Occipital lobe (tissue), 2 donors: ENCODE data around the gene ZFP62. TPM values are rescaled to one million over a fixed set of nuclear protein-coding genes. Genes with fewer than 3 reads are reported as not detected.
A peak's percentile ranks its signal among the peaks of the same experiment; 100 is the strongest.

Experiments
- DNase-seq: peaks from one replicate; lab custom pipeline; 2025; lab: John Stamatoyannopoulos, UW
- total RNA-seq: library from RNA; depleted of rRNA; stranded (reverse); fragments of >200 nt; gene quantifications from one replicate; pipeline ENCODE4 v1.2.3, GENCODE V29; 2014

ZFP62 gene
- total RNA-seq, 1 donor from 2014 or later: 52.3 TPM

DNA sequence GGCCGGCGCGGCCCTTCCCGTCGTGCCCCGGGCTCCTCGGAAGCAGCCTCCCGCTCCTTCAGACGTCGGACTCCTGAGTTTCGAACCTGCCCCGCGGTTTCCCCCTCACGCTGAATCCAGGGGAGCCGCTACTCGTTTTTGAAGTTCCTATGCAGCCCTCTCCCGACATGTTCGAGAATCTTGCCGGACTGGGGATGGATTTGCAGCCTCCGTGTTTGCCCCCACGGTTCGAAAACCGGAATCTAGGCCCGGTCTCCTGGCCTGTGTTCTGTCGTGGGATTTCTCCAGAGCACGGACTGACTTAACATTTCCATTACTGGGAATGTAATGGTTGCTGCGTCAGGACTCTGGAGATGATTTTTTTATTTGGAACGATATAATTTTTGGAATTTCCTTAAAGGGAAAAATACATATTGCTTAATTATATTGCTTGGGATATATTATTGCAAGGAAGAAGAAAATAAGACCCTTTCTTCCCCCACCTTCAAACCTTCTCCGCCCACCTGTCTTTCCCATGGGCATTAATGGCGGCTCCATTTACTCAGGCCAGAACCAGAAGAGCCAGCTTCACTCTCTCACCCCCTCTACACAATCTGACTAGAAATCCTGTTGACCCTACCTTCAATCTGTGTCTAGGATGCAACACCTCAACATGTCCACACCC is 50.0 kb downstream of the ZFP62 start:
- no peak for DNase-seq

DNA sequence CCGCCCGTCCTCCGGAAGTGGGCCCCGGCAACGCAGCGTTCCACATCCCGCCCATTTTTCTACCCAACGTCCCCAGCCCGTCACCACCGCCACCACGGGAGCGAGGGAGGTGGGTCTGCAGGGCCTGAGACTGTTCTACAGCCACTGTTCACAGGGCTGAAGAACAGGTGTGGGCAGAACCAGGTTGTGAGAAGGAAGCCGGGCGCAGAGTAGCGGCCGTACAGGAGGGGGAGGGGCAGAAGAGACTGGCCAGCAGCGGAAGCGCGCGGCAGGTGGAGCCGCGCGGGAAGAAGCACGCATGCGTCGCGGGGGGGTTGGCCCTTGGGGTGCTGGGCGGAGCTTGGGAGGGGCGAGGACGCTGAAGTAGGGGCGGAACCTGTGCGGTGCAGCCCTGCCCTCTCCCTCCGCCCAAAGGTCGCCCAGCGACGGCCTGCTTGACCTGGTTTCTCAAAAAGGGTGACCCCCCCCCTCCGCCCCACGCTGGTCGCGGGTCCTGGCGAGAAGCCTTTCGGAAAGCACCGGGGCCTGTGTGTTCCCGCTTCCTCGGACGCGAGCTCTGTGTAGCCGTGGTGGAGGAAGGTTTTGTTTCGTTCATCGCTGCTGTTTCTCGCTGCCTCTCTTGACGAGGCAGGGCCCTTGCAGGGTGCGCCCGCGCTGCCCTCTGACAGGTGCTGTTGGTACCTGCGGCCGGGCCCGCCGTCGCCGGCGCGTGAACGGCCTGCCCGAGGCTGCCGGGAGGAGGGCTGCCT is 50.7 kb downstream of the ZFP62 start:
- peak; percentile 92 for DNase-seq

DNA sequence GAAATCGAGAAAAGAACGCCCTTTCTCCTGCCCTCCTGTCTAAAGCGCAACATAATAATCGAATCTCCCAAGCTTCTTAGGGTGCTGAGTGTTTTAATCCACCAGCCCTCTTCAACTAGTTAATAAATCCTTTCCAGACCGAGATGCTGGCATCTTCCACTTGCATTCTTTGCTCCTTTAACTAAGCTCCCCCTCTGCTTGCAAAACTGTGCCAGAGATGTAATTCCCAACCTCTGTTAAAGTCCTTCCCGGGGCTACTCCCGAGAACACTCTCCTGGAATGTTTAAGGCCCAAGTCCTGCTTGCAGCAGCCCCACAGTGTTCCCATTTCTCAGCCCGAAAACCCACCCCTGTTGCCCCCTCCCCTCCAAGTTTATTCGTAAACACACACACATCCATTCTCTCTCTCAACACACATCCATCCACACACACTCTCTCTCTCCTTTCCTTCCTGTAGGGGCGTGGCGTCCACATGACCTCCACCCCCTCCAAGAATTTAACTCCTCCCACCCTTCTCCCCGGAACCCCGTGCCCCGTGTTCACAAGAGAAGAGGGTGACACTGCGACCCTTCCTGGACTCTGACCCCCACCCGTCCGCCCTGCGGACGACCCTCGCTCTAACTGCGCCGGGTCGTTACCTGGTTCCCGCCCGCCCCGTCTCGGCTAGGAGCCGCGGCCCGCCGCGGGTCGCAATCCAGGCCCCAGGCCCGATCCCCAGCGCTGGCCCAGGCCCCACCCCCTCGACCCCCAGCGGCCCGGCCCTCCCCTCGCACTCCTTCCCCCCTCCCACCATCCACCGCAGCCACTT is 51.5 kb downstream of the ZFP62 start:
- peak; percentile 69 for DNase-seq

DNA sequence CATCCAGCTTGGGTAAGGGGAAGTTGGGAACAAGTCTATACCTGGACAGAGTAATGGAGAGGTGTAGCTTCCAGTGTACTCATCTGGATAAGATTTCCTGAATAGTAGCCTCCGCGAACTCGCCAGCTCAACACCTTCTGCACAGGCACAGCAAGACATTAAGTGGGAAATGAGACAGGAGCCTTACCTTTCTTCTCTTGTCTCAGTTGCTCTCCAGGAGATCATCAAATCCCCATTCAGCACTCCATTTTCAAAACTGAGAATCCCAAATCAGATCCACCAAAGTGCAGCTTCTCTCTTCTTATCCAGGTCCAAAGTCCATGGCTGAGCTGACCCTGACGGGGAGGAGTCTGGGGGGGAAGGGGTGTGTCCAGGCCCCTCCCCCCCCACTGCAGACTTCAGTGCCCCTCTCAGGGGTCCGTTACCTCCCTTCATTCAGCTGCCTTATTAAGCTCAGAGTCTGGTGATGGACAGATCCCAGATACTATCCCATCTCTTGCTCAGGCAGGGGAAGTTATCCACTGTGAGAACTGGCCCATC is 52.5 kb downstream of the ZFP62 start:
- DNase-seq: no peak

DNA sequence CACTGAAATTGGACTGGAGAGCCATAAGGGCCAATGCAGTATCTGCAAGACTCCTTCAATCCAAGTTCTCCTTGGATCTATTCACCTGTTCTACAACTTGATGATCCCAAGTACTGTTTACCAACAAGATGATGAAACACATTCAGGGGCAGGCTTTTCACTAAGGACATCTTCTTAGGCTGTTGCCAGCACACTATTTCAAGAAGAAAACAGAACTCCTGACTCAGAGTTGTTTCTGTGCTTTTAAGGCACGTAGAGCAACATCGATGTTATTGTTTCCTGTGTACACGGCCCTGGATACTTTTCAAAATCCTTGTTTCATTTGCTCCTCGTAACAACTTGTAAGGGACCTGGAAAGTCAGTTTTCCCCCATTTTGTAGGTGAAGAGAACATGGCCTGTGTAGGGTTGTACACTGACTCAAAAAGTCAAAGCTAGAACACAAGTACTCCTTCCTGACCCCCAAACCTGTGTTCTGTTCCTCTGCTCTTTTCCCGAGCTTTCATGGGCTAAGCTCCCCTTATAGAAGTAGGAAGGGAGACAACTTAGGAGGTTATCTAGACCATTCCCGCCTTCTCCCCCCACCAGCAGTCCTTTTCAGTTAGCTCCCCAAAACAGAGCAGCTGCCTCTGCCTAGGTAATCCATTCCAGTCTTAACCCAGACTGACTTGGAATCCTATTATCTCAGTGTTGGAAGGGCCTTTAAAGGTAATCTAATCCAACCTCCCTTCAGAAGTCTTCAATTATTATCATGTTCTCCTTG is 53.2 kb downstream of the ZFP62 start:
- DNase-seq: no peak

DNA sequence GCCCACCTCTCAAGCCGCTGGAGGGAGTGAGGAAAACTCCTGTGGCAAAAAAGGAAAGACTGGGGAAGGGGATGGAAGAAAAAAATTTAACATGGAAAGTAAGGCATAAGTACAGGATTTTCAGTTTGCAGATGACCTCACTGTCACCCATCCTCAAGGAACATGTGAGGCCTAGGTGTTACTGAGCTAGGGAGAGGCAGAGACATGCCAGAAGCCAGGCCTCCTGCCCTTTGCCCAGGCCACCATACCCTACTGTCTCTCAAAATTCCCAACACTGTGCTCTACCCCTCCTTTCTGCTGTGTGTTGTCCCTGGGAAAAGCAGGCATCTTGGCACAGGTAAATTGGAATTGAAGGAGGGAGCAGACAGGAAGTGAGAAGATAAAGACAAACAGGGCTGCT is 54.0 kb downstream of the ZFP62 start:
- DNase-seq: no peak

DNA sequence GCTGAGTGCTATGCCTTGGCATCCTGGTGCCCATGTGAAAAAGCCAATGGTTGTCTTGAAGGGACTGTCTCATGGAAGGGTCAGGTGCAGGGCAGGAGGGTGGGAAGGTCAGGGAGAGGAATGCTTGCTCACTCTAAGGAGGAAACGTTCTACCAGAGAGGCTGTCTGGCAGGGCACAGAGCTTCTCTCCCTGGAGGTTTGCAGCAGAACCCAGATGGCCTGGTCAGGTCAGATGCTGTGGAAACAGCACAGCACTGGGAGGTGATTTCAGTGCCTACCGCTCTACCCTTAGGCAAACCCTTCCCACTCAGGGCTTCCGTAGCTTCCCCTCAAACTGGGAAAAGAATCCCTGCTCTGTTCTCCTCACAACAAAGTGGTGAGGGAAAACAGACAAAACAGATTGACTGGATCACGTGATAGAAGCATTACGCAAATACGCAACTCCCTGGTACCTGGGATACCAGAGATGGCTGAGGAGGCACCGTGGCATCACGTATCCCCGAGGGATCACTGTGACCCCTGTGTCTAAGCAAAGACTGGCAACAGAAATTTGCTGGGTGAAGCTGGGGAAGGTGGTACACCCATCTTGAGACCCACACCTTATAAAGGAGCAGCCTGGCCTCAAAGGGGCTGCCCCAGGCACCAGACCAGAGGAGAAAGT is 54.6 kb downstream of the ZFP62 start:
- DNase-seq: no peak

DNA sequence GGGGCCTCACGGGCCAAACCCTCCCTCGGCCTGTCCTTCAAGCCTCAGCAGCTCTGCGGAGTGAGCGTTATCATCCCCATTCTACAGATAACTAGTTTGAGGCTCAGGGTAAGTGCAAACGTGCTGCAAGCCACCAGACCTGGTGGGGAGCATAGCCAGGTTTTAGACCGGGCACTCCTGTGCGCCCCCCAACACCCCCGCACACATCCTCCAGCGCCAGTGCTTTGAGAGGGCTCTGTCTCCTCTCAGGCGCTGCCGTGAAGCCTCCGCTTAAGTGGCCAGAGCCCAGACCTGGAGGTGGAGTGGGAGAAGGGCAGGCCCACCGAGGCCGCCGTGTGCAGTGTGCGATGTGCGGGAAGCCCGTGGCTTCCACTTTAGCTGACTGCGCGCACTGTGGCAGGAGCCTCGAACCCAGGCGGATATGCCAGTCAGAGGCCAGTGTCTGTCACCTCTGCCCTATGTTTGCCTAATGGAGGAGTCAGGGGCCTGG is 56.9 kb downstream of the ZFP62 start:
- no peak for DNase-seq

DNA sequence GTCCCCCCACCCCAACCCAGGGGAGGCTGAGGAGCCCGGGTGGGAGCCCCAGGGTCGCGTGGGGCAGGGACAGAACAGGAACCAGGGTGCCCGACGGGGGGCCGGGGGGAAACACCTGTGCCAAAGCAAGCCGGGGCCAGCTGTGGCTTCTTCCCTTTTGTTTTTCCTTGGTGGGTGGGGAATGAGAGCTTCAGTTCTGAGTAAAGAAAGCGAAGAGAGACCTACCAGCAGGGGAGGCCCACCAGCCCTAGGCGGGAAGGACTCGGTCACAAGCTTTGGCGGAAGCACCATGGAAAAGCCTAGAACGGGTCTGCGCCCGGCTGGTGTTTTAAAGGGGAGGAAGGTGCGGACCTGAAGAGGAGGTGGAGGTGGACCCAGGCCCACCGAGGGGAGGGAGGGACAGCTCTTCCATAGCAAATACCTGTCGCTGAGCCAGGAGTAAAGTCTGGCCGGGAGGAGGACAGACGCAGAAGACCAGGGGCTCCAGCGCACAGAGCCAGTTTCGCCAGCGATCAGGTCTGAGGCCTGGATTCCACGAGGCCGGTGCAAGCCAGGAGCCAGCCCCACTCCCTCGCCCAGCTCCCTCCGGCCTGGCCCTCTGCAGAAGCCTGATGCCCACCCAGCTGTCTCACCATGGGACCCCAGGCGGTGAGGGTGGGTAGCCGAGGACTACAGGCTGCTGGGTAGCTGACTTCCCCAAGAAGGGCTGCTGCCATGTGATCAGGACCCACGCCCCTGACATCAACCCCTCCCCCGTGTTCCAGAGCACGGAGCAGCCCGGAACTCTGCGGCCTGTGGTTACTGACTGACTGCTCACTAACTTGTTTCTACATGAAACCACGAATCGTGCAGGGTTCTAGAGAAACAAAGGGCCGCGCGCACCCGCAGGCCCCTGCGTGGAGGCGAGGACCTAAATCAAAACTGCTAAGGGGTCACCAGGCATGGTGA is 57.6 kb downstream of the ZFP62 start:
- DNase-seq: no peak

DNA sequence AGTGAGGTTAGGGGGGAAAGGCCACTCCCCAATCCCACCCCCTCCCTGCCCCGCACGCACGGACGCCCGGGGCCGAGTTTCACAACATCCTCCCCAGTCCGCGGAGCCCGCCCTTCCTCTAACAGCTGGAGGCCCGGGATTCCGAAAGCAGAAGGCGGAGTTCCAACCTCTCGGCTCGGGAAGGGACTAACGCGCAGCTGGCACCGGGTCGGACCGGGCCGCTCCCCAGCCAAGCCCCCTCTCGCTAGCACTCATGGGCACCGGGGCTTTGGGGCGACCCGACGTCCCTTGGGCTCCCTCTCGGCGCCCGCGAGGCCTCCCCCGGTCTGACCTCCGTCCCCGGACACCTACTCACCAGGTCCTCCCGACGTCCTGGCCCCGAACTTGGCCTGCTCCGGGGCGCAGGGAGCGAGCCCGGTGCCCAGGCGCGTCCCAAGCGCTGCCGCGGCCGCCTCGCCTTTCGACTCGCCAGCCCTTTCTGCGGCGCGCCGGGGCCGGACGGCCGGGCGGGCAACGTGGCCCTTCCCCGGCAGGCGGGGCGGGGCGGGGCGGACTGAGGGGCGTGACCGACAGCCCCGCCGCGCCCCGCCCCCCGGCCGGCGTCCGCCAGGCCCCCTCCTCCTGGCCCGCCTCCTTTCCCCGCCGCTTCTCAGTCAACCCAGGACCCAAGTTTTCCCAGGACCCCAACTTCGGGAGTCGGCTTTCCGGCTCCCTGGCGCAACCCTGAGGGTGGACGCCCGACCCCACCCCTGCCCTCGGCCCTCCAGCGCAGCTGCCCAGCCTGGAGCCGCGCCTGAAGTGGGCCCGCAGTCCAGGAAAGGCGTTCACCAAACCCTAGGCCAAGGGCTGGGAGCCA is 58.5 kb downstream of the ZFP62 start, which contains the start of gene MGAT1:
TSS of gene MGAT1 (minus strand) at position 482 of the 856 bp plus-strand sequence. CDS start 9,835 bp downstream, outside the sequence.
- peak; percentile 45 for DNase-seq

DNA sequence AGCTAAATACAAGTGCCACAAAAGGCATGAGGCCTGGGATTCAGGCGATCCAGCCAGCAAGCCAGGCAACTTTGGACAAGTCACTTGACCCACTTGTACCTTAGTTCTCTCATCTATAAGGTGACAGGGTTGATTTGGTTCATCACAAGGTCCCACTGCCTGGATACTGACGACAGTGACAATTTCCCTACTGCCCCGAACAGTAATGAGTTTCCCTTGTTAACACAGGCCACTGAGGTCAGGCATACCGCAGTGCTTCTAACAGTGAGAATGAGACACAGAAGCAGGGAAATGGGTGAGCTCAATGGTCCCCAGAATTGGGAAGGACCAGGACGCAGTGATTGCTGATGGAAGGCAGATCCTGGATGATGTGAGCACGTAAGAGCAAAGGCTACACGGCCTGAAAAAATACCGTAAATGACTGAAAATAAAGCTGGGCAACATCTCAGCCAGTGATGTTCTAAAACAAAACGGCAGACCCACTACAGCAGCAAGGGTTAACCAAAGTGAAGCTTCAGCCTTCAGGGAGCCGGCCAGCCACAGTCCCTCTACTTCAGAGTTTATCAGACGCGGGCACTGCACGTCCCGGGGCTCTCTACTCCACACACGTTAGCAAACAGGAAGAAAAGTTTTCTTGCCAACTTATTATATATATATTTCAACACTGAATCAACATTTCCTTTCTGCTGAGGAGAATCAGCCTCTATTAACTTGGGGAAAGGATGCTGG is 59.3 kb downstream of the ZFP62 start:
- DNase-seq: no peak

DNA sequence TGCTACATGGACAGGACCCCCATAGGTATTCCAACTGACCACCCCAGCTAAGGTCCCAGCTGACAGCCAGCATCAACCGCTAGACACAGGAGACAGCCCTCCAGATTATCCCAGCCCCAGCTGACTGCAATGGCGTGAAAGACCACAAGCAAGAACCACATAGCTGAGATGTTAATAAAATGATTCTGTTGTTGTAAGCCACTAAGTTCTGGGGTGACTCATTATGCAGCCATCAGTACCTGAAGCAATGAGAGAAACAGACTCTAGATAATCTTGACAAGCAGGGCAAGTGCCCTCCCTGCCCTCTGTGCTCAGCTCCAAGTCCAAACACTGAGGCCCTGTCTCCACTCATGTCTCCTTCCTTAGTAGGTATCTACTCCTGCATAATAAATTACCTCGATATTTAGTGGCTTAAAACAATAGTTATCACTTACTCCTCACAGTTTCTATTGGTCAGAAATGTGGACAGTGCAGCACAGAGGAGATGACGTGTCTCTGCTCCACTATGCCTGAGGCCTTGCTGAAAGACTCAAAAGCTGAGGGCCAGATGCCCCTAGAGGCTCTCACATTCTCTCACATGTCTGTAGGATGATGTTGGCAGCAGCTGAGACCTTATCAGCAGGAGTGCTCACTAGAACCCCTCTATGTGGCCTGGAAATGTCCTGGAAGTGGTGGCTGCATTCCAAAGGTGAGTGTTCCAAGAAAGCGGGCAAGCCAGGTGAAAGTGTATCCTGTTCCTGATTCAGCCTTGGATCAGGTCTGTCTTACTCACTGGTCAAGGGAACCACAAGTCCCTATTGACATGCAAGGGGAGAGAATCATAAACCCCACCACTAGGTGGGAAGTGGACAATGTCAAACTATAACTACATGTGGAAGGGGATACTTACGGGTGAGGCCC is 60.9 kb downstream of the ZFP62 start:
- no peak for DNase-seq

DNA sequence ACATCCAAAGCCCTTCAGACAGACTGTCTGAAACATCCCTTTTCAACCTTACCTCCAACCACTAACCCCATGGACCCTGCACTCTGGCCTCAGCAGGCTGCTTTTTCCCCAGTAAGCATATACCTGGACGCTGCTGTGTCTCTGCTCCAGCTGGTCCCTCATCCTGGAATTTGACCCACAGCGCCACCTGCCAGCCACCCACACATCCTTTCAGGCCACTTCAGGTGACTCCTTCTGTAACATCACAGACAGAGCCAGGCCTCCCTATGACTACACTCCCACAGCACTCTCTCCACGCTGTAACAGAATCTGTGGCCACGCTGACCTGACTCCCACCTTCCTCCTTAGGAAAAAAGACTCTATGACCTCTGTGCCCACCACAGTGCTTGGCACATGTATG is 61.9 kb downstream of the ZFP62 start:
- no peak for DNase-seq

DNA sequence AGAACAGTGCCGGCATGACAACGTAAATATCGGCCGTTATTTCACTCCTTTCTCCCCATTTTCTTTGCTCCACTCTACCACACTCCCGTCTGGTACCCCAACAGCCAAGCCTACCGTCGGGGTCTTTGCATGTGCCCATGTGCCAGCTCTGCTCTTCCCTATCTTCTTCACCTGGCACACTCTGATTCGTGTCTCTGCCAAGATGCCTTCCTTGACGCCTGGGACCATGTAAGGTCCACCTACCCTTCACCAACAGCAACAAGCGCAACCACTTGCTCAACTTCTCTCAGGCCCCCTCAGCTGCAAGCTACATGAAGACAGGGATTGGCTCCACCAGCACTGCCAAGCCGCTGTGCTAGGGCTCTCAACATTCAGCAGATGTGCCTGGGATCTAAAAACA is 62.9 kb downstream of the ZFP62 start:
- DNase-seq: no peak
